ENCODE results near the gene ARMC9. TPM values are rescaled to one million over a fixed set of nuclear protein-coding genes. Genes with fewer than 3 reads are reported as not detected.

ARMC9 gene
- total and polyA plus RNA-seq, 5 donors from 2014 or later = 0.11 to 0.92 (median 0.15) TPM; not detected in 2

DNA sequence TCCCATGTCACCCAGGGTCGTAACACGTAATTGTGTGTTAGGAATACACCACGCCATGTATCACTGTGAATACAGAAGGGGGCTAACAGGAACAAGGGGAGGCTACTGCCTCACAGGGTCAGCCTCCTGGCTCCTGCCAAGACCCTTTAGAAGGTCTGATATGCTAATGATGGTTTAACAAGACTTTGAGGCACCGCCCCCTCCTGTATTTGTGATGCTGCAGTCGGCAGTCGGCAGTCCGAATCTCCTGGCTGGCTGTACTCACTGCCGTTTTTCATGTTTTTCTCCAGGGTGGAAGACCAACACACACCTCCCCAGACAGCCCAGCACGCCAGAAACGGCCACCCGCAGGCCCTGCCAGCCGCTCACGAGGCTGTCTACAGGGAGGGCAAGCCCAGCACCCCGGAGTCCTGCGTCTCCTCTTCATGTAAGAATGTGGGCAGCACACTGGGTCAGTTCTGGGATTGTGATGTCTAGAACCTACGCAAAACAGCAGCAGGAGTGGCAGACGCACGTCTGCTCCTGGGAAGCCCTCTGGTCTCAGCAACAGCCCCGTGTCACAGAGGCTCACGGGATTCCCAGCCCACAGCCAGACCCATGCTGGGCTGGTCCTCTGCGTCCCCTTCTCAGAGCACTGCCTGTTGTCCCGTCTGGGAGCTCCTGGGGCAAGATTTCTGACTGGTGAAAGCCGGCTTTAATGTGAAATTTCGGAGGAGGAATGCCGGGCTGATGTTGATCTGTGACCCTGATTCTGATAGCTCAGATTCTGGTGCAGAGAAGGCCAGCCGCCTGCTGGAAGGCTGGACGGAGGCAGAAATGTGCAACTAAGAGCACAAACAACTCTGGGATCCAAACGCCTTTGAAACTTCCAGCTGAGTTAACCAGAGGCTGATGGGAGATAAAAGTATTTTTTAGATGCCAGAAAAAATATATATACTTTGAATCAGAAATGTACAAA, 157.4 kb downstream of the ARMC9 start:
- Histone ChIP-seq H3K4me3 (ENCODE audit: low read depth, low read length) (no peak overlapping the region), H3K27ac (ENCODE audit: insufficient read depth, low read length, poor library complexity, severe bottlenecking) (no peak overlapping the region), H3K9me3 (ENCODE audit: control insufficient read depth in 2 of 2, low read length in 2 of 2) (no peaks in the 10 kb centered on the region), H3K27me3 (ENCODE audit: control insufficient read depth, insufficient read depth, low read length) (no peaks in the 10 kb centered on the region), H3K36me3 (ENCODE audit: control insufficient read depth, insufficient read depth, low read length) (no peaks in the 10 kb centered on the region), H3K4me1 (ENCODE audit: control insufficient read depth, insufficient read depth, low read length, poor library complexity, severe bottlenecking) (no peaks in the 10 kb centered on the region)
- H3K9me3 Mint-ChIP-seq = peaks cover 0 to 1% (median 0%) of the 10 kb centered on the region in 7 donors
- no peaks in the 10 kb centered on the region for H3K36me3 Mint-ChIP-seq
- no peaks in the 10 kb centered on the region for H3K4me1 Mint-ChIP-seq
- ATAC-seq (ENCODE audit: low read depth in 2 of 2) (no peak), DNase-seq (no peak)
- H3K27me3 Mint-ChIP-seq = no peaks in the 10 kb centered on the region
- no peak overlapping the region for H3K27ac Mint-ChIP-seq
- H3K4me3 Mint-ChIP-seq = no peak overlapping the region

DNA sequence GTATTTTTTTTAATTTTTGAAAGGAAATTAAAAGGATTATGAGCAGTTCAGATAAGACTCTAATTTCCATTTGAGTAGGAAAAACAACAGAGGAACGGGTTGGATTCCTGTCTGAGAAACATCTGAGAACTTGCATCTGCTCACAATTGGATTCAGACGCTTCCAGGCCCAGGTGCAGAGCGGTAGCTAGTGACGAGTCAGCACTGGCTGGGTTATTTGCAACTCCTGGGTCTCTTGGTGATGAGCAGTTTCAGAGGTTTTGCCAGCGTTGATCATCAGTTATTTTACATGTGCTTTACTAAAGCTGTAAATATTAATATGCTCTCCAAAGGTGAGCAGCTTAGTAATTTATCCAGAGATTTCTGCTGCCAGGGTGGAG, 158.0 kb downstream of the ARMC9 start:
- ATAC-seq (ENCODE audit: low read depth in 2 of 2) (no peak), DNase-seq (no peak)
- H3K27me3 Mint-ChIP-seq = no peaks in the 10 kb centered on the region
- no peak overlapping the region for H3K27ac Mint-ChIP-seq
- no peaks in the 10 kb centered on the region for H3K27me3 ChIP-seq (ENCODE audit: control insufficient read depth, insufficient read depth, low read length)
- H3K9me3 ChIP-seq (ENCODE audit: control insufficient read depth in 2 of 2, low read length in 2 of 2) = no peaks in the 10 kb centered on the region
- no peaks in the 10 kb centered on the region for H3K36me3 ChIP-seq (ENCODE audit: control insufficient read depth, insufficient read depth, low read length)
- H3K4me1 ChIP-seq (ENCODE audit: control insufficient read depth, insufficient read depth, low read length, poor library complexity, severe bottlenecking) = no peaks in the 10 kb centered on the region
- no peak overlapping the region for H3K4me3 ChIP-seq (ENCODE audit: low read depth, low read length)
- H3K4me1 Mint-ChIP-seq = peaks cover 0 to under 1% (median 0%) of the 10 kb centered on the region in 4 donors
- H3K4me3 Mint-ChIP-seq = no peak overlapping the region
- H3K27ac ChIP-seq (ENCODE audit: insufficient read depth, low read length, poor library complexity, severe bottlenecking) = no peak overlapping the region
- no peaks in the 10 kb centered on the region for H3K36me3 Mint-ChIP-seq
- H3K9me3 Mint-ChIP-seq = peaks cover 0 to 1% (median 0%) of the 10 kb centered on the region in 7 donors

- H3K4me1 Mint-ChIP-seq = peaks cover 0 to 4% (median 0%) of the 10 kb centered on the region in 4 donors
- no peaks in the 10 kb centered on the region for H3K4me1 ChIP-seq (ENCODE audit: control insufficient read depth, insufficient read depth, low read length, poor library complexity, severe bottlenecking)
- no peaks in the 10 kb centered on the region for H3K27me3 ChIP-seq (ENCODE audit: control insufficient read depth, insufficient read depth, low read length)
- no peak overlapping the region for H3K4me3 Mint-ChIP-seq
- no peaks in the 10 kb centered on the region for H3K36me3 Mint-ChIP-seq
- H3K27ac ChIP-seq (ENCODE audit: insufficient read depth, low read length, poor library complexity, severe bottlenecking) = no peak overlapping the region
- no peaks in the 10 kb centered on the region for H3K9me3 Mint-ChIP-seq
- H3K27ac Mint-ChIP-seq = no peak overlapping the region
- no peak overlapping the region for H3K4me3 ChIP-seq (ENCODE audit: low read depth, low read length)
- H3K27me3 Mint-ChIP-seq = no peaks in the 10 kb centered on the region
- no peaks in the 10 kb centered on the region for H3K9me3 ChIP-seq (ENCODE audit: control insufficient read depth in 2 of 2, low read length in 2 of 2)
- DNase-seq = no peak
- H3K36me3 ChIP-seq (ENCODE audit: control insufficient read depth, insufficient read depth, low read length) = no peaks in the 10 kb centered on the region
- no peak for ATAC-seq (ENCODE audit: low read depth in 2 of 2)
Measured at GRCh38 chr2:231357048-231357447, 158.6 kb downstream of the ARMC9 start.

DNA sequence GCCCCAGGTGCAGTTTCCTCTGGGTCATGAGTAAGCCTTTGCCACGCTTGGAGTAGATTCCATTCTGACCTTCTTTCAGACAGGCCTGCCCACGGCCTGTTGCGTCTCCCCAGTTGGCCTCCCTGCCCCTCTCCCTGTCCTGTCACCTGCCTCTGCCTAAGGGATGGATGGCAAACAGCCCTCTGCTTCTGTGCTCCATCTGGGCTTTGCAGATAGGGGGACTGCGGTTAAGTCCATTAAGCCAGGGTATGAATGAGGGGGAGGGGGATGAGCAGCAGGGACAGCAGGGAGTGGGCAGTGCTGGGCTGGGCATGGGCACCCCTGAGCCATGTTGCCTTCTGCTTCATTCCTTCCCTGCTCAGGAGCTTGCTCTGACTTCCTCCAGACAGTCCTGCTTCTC, 159.5 kb downstream of the ARMC9 start:
- ATAC-seq (ENCODE audit: low read depth in 2 of 2) (no peak), DNase-seq (no peak)
- Histone ChIP-seq H3K9me3 (ENCODE audit: control insufficient read depth in 2 of 2, low read length in 2 of 2) (no peaks in the 10 kb centered on the region), H3K4me3 (ENCODE audit: low read depth, low read length) (no peak overlapping the region), H3K27ac (ENCODE audit: insufficient read depth, low read length, poor library complexity, severe bottlenecking) (no peak overlapping the region), H3K4me1 (ENCODE audit: control insufficient read depth, insufficient read depth, low read length, poor library complexity, severe bottlenecking) (no peaks in the 10 kb centered on the region), H3K36me3 (ENCODE audit: control insufficient read depth, insufficient read depth, low read length) (no peaks in the 10 kb centered on the region), H3K27me3 (ENCODE audit: control insufficient read depth, insufficient read depth, low read length) (no peaks in the 10 kb centered on the region)
- Mint-ChIP-seq H3K36me3 (no peaks in the 10 kb centered on the region), H3K9me3 (no peaks in the 10 kb centered on the region), H3K4me3 (no peak overlapping the region), H3K27me3 (no peaks in the 10 kb centered on the region), H3K4me1 (peaks cover 0 to 13% (median 1%) of the 10 kb centered on the region in 4 donors), H3K27ac (no peak overlapping the region)

GRCh38 chr2:231359441-231359840, 161.0 kb downstream of the ARMC9 start:
- DNase-seq = no peak
- no peak overlapping the region for H3K4me3 ChIP-seq (ENCODE audit: low read depth, low read length)
- no peak for ATAC-seq (ENCODE audit: low read depth in 2 of 2)
- Mint-ChIP-seq H3K4me3 (no peak overlapping the region), H3K4me1 (peaks cover 0 to 16% (median 1%) of the 10 kb centered on the region in 4 donors), H3K9me3 (no peaks in the 10 kb centered on the region), H3K36me3 (no peaks in the 10 kb centered on the region), H3K27ac (no peak overlapping the region), H3K27me3 (no peaks in the 10 kb centered on the region)
- no peaks in the 10 kb centered on the region for H3K4me1 ChIP-seq (ENCODE audit: control insufficient read depth, insufficient read depth, low read length, poor library complexity, severe bottlenecking)
- no peaks in the 10 kb centered on the region for H3K27me3 ChIP-seq (ENCODE audit: control insufficient read depth, insufficient read depth, low read length)
- H3K36me3 ChIP-seq (ENCODE audit: control insufficient read depth, insufficient read depth, low read length) = no peaks in the 10 kb centered on the region
- no peak overlapping the region for H3K27ac ChIP-seq (ENCODE audit: insufficient read depth, low read length, poor library complexity, severe bottlenecking)
- H3K9me3 ChIP-seq (ENCODE audit: control insufficient read depth in 2 of 2, low read length in 2 of 2) = no peaks in the 10 kb centered on the region

DNA sequence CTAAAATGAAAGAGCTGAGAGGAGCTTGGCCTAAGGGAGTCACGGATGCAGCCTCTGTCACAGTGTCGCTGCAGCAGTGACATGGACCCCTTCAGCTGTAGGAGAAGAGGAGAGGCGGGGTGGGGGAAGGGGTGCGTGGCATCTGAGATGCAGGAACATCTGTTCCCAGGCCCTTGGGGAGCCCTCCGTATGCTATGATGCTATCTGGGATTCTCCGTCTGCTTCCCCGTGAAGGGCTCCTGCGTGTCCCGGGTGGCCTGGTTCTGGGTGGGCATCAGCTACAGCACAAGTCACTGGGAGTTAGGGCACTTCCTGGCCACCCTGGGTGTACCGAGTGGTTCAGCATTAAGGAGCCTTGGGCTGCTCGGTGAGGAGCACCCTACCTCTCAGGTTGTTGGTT, 161.5 kb downstream of the ARMC9 start:
- Mint-ChIP-seq H3K4me3 (no peak overlapping the region), H3K27ac (no peak overlapping the region), H3K36me3 (no peaks in the 10 kb centered on the region), H3K9me3 (no peaks in the 10 kb centered on the region), H3K4me1 (peaks cover 0 to 16% (median 1%) of the 10 kb centered on the region in 4 donors), H3K27me3 (no peaks in the 10 kb centered on the region)
- Histone ChIP-seq H3K36me3 (ENCODE audit: control insufficient read depth, insufficient read depth, low read length) (no peaks in the 10 kb centered on the region), H3K4me1 (ENCODE audit: control insufficient read depth, insufficient read depth, low read length, poor library complexity, severe bottlenecking) (no peaks in the 10 kb centered on the region), H3K4me3 (ENCODE audit: low read depth, low read length) (no peak overlapping the region), H3K27ac (ENCODE audit: insufficient read depth, low read length, poor library complexity, severe bottlenecking) (no peak overlapping the region), H3K27me3 (ENCODE audit: control insufficient read depth, insufficient read depth, low read length) (no peaks in the 10 kb centered on the region), H3K9me3 (ENCODE audit: control insufficient read depth in 2 of 2, low read length in 2 of 2) (no peaks in the 10 kb centered on the region)
- DNase-seq (no peak), ATAC-seq (ENCODE audit: low read depth in 2 of 2) (no peak)

DNA sequence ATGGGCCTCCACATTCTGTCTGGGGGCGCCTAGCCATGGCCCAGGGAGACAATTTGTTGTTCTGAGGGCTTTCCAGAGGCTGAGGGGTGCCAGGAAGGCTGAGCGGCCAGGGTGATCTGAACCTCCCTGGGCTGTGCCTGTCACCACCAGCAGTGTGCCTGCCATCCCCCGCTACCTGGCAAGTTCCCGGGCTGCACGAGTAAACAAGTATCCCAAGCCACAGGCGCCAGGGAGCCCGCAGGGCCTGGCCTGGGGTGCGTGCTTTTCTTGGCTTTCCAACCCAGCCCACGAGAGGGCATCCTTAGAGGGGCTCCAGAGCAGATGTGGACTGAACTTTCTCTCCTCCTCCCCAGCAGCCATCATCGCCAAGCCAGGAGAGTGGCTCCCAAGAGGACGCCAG, 162.0 kb downstream of the ARMC9 start:
- Histone ChIP-seq H3K36me3 (ENCODE audit: control insufficient read depth, insufficient read depth, low read length) (no peaks in the 10 kb centered on the region), H3K27me3 (ENCODE audit: control insufficient read depth, insufficient read depth, low read length) (no peaks in the 10 kb centered on the region), H3K9me3 (ENCODE audit: control insufficient read depth in 2 of 2, low read length in 2 of 2) (no peaks in the 10 kb centered on the region), H3K4me1 (ENCODE audit: control insufficient read depth, insufficient read depth, low read length, poor library complexity, severe bottlenecking) (no peaks in the 10 kb centered on the region), H3K4me3 (ENCODE audit: low read depth, low read length) (no peak overlapping the region), H3K27ac (ENCODE audit: insufficient read depth, low read length, poor library complexity, severe bottlenecking) (no peak overlapping the region)
- H3K36me3 Mint-ChIP-seq = no peaks in the 10 kb centered on the region
- no peaks in the 10 kb centered on the region for H3K9me3 Mint-ChIP-seq
- ATAC-seq (ENCODE audit: low read depth in 2 of 2) (no peak), DNase-seq (no peak)
- H3K27me3 Mint-ChIP-seq = no peaks in the 10 kb centered on the region
- no peak overlapping the region for H3K4me3 Mint-ChIP-seq
- peaks cover 0 to 16% (median 1%) of the 10 kb centered on the region in 4 donors for H3K4me1 Mint-ChIP-seq
- H3K27ac Mint-ChIP-seq = peak overlapping the region in 1 of 3 donors; percentile 76

GRCh38 chr2:231360881-231361371, 162.5 kb downstream of the ARMC9 start:
- H3K4me1 ChIP-seq (ENCODE audit: control insufficient read depth, insufficient read depth, low read length, poor library complexity, severe bottlenecking) = no peaks in the 10 kb centered on the region
- H3K27me3 ChIP-seq (ENCODE audit: control insufficient read depth, insufficient read depth, low read length) = no peaks in the 10 kb centered on the region
- ATAC-seq (ENCODE audit: low read depth in 2 of 2) (no peak), DNase-seq (no peak)
- no peak overlapping the region for H3K27ac Mint-ChIP-seq
- H3K4me3 Mint-ChIP-seq = no peak overlapping the region
- H3K9me3 ChIP-seq (ENCODE audit: control insufficient read depth in 2 of 2, low read length in 2 of 2) = no peaks in the 10 kb centered on the region
- H3K36me3 ChIP-seq (ENCODE audit: control insufficient read depth, insufficient read depth, low read length) = no peaks in the 10 kb centered on the region
- H3K4me1 Mint-ChIP-seq = peaks cover 0 to 16% (median 1%) of the 10 kb centered on the region in 4 donors
- no peak overlapping the region for H3K4me3 ChIP-seq (ENCODE audit: low read depth, low read length)
- no peaks in the 10 kb centered on the region for H3K9me3 Mint-ChIP-seq
- H3K27me3 Mint-ChIP-seq = no peaks in the 10 kb centered on the region
- no peak overlapping the region for H3K27ac ChIP-seq (ENCODE audit: insufficient read depth, low read length, poor library complexity, severe bottlenecking)
- no peaks in the 10 kb centered on the region for H3K36me3 Mint-ChIP-seq

All from CD4-positive, CD25-positive, alpha-beta regulatory T cell (primary cell).